HepG2 (cell line): Measurements from ENCODE around the gene MUTYH. TPM values are rescaled to one million over a fixed set of nuclear protein-coding genes. Genes with fewer than 3 reads are reported as not detected.
A peak's percentile ranks its signal among the peaks of the same experiment; 100 is the strongest.

Source experiments
- CHD4 ChIP-seq: fragments of 200-600 bp; sonication (generic); IDR thresholded peaks from 2 replicates; pipeline ENCODE4 v1.7.0; 2017; ENCODE audit warnings: mild to moderate bottlenecking, low read length, borderline replicate concordance
- EP300 ChIP-seq, 3 experiments: sonication (generic) in 1 of 3; formaldehyde crosslinking in 1 of 3; IDR thresholded peaks; 2 replicates each; pipeline versions ENCODE4 v1.5.1 to v1.6.1; 2011 to 2020; ENCODE audit warnings: low read depth in 2 of 3, low read length in 2 of 3, borderline replicate concordance in 1 of 3, improper control_type of control experiment in 1 of 3, mild to moderate bottlenecking in 1 of 3, missing genetic modification reagents in 1 of 3, moderate library complexity in 1 of 3
- ETS1 ChIP-seq: sonication (generic); formaldehyde crosslinking; IDR thresholded peaks from 2 replicates; pipeline ENCODE4 v1.4.0; 2020; ENCODE audit warnings: missing genetic modification reagents
- FOSL1 ChIP-seq: sonication (generic); formaldehyde crosslinking; IDR thresholded peaks from 2 replicates; pipeline ENCODE4 v1.9.0; 2021; ENCODE audit warnings: missing genetic modification reagents, borderline replicate concordance
- HOXA3 ChIP-seq: sonication (generic); formaldehyde crosslinking; IDR thresholded peaks from 2 replicates; pipeline ENCODE4 v1.5.0; 2020; ENCODE audit warnings: missing genetic modification reagents
- IKZF5 ChIP-seq: IDR thresholded peaks from 2 replicates; pipeline ENCODE4 v1.6.1; 2018; ENCODE audit warnings: missing genetic modification reagents, mild to moderate bottlenecking, missing compliant biosample characterization
- IRF2 ChIP-seq: IDR thresholded peaks from 2 replicates; pipeline ENCODE4 v1.6.1; 2018; ENCODE audit warnings: missing genetic modification reagents, missing compliant biosample characterization
- MED1 ChIP-seq: sonication (generic); formaldehyde crosslinking; IDR thresholded peaks from 2 replicates; pipeline ENCODE4 v1.4.0; 2020; ENCODE audit warnings: missing genetic modification reagents
- SMARCE1 ChIP-seq: fragments of 450-650 bp; IDR thresholded peaks from 2 replicates; pipeline ENCODE4 v1.6.1; 2017; ENCODE audit warnings: borderline replicate concordance
- SOX13 ChIP-seq, 3 experiments: fragments of 450-650 bp in 1 of 3; sonication (generic) in 1 of 3; formaldehyde crosslinking in 1 of 3; IDR thresholded peaks in 2 of 3; conservative IDR thresholded peaks in 1 of 3; 2 replicates each; pipeline versions ENCODE4 v1.5.0 to v1.6.1; 2016 to 2020; ENCODE audit warnings: antibody characterized with exemption in 1 of 3, mild to moderate bottlenecking in 1 of 3, missing compliant biosample characterization in 1 of 3, missing genetic modification reagents in 1 of 3, moderate library complexity in 1 of 3
- TARDBP ChIP-seq: sonication (generic); formaldehyde crosslinking; IDR thresholded peaks from 2 replicates; pipeline ENCODE4 v1.8.0; 2022; ENCODE audit warnings: mild to moderate bottlenecking, missing genetic modification reagents
- ZFP62 ChIP-seq: sonication (generic); formaldehyde crosslinking; IDR thresholded peaks from 2 replicates; pipeline ENCODE4 v1.4.0; 2020; ENCODE audit warnings: missing genetic modification reagents
- ZFX ChIP-seq: sonication (generic); formaldehyde crosslinking; IDR thresholded peaks from 2 replicates; pipeline ENCODE4 v1.4.0; 2020; ENCODE audit warnings: mild to moderate bottlenecking, low read depth, missing genetic modification reagents, moderate library complexity
- ZNF264 ChIP-seq: sonication (generic); formaldehyde crosslinking; IDR thresholded peaks from 2 replicates; pipeline ENCODE4 v1.4.0; 2020; ENCODE audit warnings: missing genetic modification reagents
- ZNF430 ChIP-seq: sonication (generic); formaldehyde crosslinking; IDR thresholded peaks from 2 replicates; pipeline ENCODE4 v1.9.0; 2021; ENCODE audit warnings: mild to moderate bottlenecking, missing genetic modification reagents
- ZNF543 ChIP-seq: sonication (generic); formaldehyde crosslinking; IDR thresholded peaks from 2 replicates; pipeline ENCODE4 v1.4.0; 2020; ENCODE audit warnings: mild to moderate bottlenecking, missing genetic modification reagents
- ZNF710 ChIP-seq: sonication (generic); formaldehyde crosslinking; IDR thresholded peaks from 2 replicates; pipeline ENCODE4 v1.5.0; 2020; ENCODE audit warnings: mild to moderate bottlenecking, missing genetic modification reagents, borderline replicate concordance
- ZSCAN29 ChIP-seq: sonication (generic); formaldehyde crosslinking; conservative IDR thresholded peaks from 2 replicates; pipeline ENCODE4 v1.4.0; 2020; ENCODE audit warnings: mild to moderate bottlenecking, missing genetic modification reagents
- polyA plus RNA-seq, 8 experiments: library from polyadenylated mRNA; depleted of rRNA in 3 of 8; stranded (reverse) in 7 of 8; unstranded in 1 of 8; fragments of >200 nt; fragmentation: Illumina TruSeq in 4 of 8; extraction: Trizol in 4 of 8; gene quantifications; 2 replicates each; pipeline versions ENCODE4 v1.2.1 to v1.2.3, GENCODE V29; 2011 to 2016; ENCODE audit warnings: low read depth in 4 of 8, missing spikeins in 1 of 8, mixed read lengths in 1 of 8; ENCODE audit not compliant: insufficient read depth in 1 of 8
- total RNA-seq, 5 experiments: library from RNA; depleted of rRNA; stranded (reverse); fragments of >200 nt; fragmentation: Illumina TruSeq; extraction: Trizol; gene quantifications; 2 replicates each; pipeline ENCODE4 v1.2.3, GENCODE V29; 2016; ENCODE audit warnings: low read depth in 1 of 5
- TF ChIP-seq, protein P1 (sequence below): IDR thresholded peaks from 2 replicates; pipeline ENCODE4 v1.6.1; 2016; ENCODE audit warnings: mild to moderate bottlenecking
- TF ChIP-seq, protein P2 (sequence below): sonication (generic); formaldehyde crosslinking; IDR thresholded peaks from 2 replicates; pipeline ENCODE4 v1.4.0; 2020; ENCODE audit warnings: missing genetic modification reagents

The MUTYH gene
- total and polyA plus RNA-seq, 2 of the 13 experiments (the other 11 are each of a cell fraction or from before 2014, with no cell fraction given), result 16.3 to 17.1 TPM

GRCh38 chr1:45335855-45336324, 4.3 kb downstream of the MUTYH start (continued):
- TF ChIP-seq, protein P1, sequence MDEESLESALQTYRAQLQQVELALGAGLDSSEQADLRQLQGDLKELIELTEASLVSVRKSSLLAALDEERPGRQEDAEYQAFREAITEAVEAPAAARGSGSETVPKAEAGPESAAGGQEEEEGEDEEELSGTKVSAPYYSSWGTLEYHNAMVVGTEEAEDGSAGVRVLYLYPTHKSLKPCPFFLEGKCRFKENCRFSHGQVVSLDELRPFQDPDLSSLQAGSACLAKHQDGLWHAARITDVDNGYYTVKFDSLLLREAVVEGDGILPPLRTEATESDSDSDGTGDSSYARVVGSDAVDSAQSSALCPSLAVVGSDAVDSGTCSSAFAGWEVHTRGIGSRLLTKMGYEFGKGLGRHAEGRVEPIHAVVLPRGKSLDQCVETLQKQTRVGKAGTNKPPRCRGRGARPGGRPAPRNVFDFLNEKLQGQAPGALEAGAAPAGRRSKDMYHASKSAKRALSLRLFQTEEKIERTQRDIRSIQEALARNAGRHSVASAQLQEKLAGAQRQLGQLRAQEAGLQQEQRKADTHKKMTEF (CRISPR knock-in tag), result peak; percentile 37; the same call in 1 of the 2 replicates
- peak; percentile 16; the same call in 1 of the 2 replicates for TF ChIP-seq IRF2 (CRISPR knock-in tag)
- peak; percentile 55; the same call in 1 of the 2 replicates for TF ChIP-seq ZSCAN29 (CRISPR knock-in tag)
- TF ChIP-seq CHD4, result peak; percentile 43; the same call in 1 of the 2 replicates
- TF ChIP-seq MED1 (CRISPR knock-in tag), result peak; percentile 63
- TF ChIP-seq SOX13 (IDR thresholded peaks at IDR 0.05), result 0 out of 2 replicates have a peak, but pooled peaks have one; percentile 16
- peak in 1 of 2 experiments; percentile 92; a peak in 2 of 4 replicates for TF ChIP-seq SOX13 (CRISPR knock-in tag; conservative IDR thresholded peaks at IDR 0.05 in 1 of 2, IDR thresholded peaks at IDR 0.05 in 1 of 2)
- TF ChIP-seq HOXA3, result no peak
- TF ChIP-seq ZNF264 (CRISPR knock-in tag), result 0 out of 2 replicates have a peak, but pooled peaks have one; percentile 55
- TF ChIP-seq ZNF710, result peak; percentile 67; the same call in 1 of the 2 replicates
- TF ChIP-seq FOSL1, result peak; percentile 35; the same call in 1 of the 2 replicates
- no peak for TF ChIP-seq ETS1 (CRISPR knock-in tag)
- peak in 1 of 2 experiments; percentile 83; a peak in 3 of 4 replicates for TF ChIP-seq EP300 (IDR thresholded peaks at IDR 0.05; ENCODE audit: low read depth in 2 of 2, low read length in 2 of 2)
- no peak for TF ChIP-seq EP300 (CRISPR knock-in tag; IDR thresholded peaks at IDR 0.05; ENCODE audit: borderline replicate concordance)
- TF ChIP-seq, protein P2, sequence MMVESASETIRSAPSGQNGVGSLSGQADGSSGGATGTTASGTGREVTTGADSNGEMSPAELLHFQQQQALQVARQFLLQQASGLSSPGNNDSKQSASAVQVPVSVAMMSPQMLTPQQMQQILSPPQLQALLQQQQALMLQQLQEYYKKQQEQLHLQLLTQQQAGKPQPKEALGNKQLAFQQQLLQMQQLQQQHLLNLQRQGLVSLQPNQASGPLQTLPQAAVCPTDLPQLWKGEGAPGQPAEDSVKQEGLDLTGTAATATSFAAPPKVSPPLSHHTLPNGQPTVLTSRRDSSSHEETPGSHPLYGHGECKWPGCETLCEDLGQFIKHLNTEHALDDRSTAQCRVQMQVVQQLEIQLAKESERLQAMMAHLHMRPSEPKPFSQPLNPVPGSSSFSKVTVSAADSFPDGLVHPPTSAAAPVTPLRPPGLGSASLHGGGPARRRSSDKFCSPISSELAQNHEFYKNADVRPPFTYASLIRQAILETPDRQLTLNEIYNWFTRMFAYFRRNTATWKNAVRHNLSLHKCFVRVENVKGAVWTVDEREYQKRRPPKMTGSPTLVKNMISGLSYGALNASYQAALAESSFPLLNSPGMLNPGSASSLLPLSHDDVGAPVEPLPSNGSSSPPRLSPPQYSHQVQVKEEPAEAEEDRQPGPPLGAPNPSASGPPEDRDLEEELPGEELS (CRISPR knock-in tag), result peak; percentile 65; the same call in 1 of the 2 replicates
- 0 out of 2 replicates have a peak, but pooled peaks have one; percentile 34 for TF ChIP-seq ZNF430 (CRISPR knock-in tag)
- TF ChIP-seq ZNF543, result peak; percentile 45; the same call in 1 of the 2 replicates
- peak; percentile 63; the same call in 1 of the 2 replicates for TF ChIP-seq ZFX (CRISPR knock-in tag)
- no peak for TF ChIP-seq ZFP62 (CRISPR knock-in tag)
- peak; percentile 36; the same call in 1 of the 2 replicates for TF ChIP-seq IKZF5
- TF ChIP-seq TARDBP (CRISPR knock-in tag), result peak; percentile 36; the same call in 1 of the 2 replicates
- TF ChIP-seq SMARCE1, result no peak
